ENCODE measurements around the gene MAP2K5. TPM values are rescaled to one million over a fixed set of nuclear protein-coding genes. Genes with fewer than 3 reads are reported as not detected.
A peak's percentile ranks its signal among the peaks of the same experiment; 100 is the strongest.

Gene MAP2K5
- 10 to 100 TPM; 36.2 to 37.8 TPM for total RNA-seq

- peaks cover 0 to 5% of the 10 kb centered on the region in 2 donors for H3K36me3 Mint-ChIP-seq (ENCODE audit: insufficient read depth in 2 of 2)
- H3K9me3 Mint-ChIP-seq: no peaks in the 10 kb centered on the region
- H3K4me1 Mint-ChIP-seq (ENCODE audit: low read depth): peaks cover 44% of the 10 kb centered on the region
- no peaks in the 10 kb centered on the region for H3K27me3 Mint-ChIP-seq (ENCODE audit: low read depth)
- DNase-seq (peak; percentile 85 to 90), ATAC-seq (replicated peaks in 1 of 2) (peak; percentile 75 to 79)
- peak within 1 kb of the TSS; percentile 94 to 99 for H3K4me3 Mint-ChIP-seq
- H3K27ac Mint-ChIP-seq: peak within 1 kb of the TSS; percentile 94
Measured at GRCh38 chr15:67542420-67543347, at the start of gene MAP2K5. Gene MAP2K5, plus strand, starts transcription at chr15:67542703. Its CDS starts 633 bp downstream, at chr15:67543336.

- Mint-ChIP-seq H3K27ac (no peak overlapping the region), H3K4me1 (ENCODE audit: low read depth) (no peaks in the 10 kb centered on the region), H3K27me3 (ENCODE audit: low read depth) (no peaks in the 10 kb centered on the region), H3K4me3 (peak overlapping the region in 1 of 2 donors; percentile 14), H3K9me3 (no peaks in the 10 kb centered on the region), H3K36me3 (ENCODE audit: insufficient read depth in 2 of 2) (peaks cover 0 to 3% of the 10 kb centered on the region in 2 donors)
- ATAC-seq (replicated peaks in 1 of 2): peak; percentile 58 to 69
- no peak for DNase-seq
Measured at GRCh38 chr15:67495585-67495984, 46.9 kb upstream of the MAP2K5 start.

DNA sequence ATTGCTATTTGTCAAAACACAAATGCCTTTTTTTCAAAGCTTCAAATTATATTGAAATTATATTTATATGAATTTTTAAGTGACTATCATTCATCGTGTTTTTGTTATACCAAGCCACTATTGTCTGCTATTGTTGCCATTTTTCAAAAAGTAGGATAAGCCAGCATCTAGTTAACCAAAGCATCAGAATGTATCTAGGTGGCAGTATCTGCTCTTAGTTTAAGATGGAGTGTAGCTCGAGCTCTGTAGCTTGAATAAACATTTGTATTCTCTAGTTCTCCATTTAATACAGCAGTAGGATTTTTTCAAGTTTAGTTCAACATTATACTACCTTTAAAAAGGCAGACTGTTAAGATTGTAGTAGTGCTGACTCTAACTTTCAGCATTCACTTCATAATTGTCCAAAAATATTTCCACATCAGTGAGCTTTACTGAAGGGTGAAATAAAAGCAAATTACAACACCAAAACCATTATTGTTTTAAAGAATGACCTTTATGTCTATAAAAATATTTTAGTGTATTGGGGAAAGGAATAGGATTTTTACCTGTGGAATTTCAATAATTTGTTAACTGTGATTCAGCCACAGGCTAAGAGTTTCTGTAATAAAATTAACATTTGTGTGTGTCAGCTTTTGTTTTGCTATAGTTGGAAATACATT lies 41.2 kb upstream of the MAP2K5 start:
- no peak overlapping the region for H3K4me3 Mint-ChIP-seq
- peaks cover 0 to 1% of the 10 kb centered on the region in 2 donors for H3K36me3 Mint-ChIP-seq (ENCODE audit: insufficient read depth in 2 of 2)
- H3K27me3 Mint-ChIP-seq (ENCODE audit: low read depth): no peaks in the 10 kb centered on the region

GRCh38 chr15:67501836-67502461 lies 40.6 kb upstream of the MAP2K5 start:
- H3K36me3 Mint-ChIP-seq (ENCODE audit: insufficient read depth in 2 of 2): no peaks in the 10 kb centered on the region
- no peaks in the 10 kb centered on the region for H3K4me1 Mint-ChIP-seq (ENCODE audit: low read depth)
- no peaks in the 10 kb centered on the region for H3K27me3 Mint-ChIP-seq (ENCODE audit: low read depth)
- ATAC-seq (replicated peaks in 1 of 2): no peak
- no peak overlapping the region for H3K4me3 Mint-ChIP-seq
- no peak overlapping the region for H3K27ac Mint-ChIP-seq
- no peaks in the 10 kb centered on the region for H3K9me3 Mint-ChIP-seq
- DNase-seq: no peak

More for the DNA sequence above, 41.2 kb upstream of the MAP2K5 start:
- ATAC-seq (replicated peaks in 1 of 2): no peak
- no peaks in the 10 kb centered on the region for H3K9me3 Mint-ChIP-seq
- no peak for DNase-seq
- no peak overlapping the region for H3K27ac Mint-ChIP-seq
- no peaks in the 10 kb centered on the region for H3K4me1 Mint-ChIP-seq (ENCODE audit: low read depth)

DNA sequence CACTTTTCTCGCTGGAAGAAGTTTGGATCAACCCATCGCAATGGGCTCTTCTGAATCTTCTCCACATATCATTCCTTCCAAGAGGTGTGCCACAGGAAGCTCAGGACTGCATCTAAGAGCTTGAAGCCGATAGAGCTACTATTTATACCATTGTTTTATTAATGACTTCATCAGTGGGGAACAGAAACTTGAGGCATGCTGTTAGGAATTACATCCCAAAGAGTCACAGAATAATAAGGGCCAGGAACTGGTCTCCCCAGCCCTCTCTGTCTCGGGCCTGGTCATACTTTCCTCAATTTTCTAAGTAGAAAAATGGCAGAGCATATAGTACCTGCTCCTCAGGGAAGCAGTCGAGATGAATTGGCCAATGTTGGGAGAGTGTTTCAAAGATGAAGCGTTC lies 38.4 kb upstream of the MAP2K5 start:
- Mint-ChIP-seq H3K4me1 (ENCODE audit: low read depth) (no peaks in the 10 kb centered on the region), H3K9me3 (no peaks in the 10 kb centered on the region), H3K4me3 (no peak overlapping the region), H3K27ac (no peak overlapping the region), H3K27me3 (ENCODE audit: low read depth) (no peaks in the 10 kb centered on the region), H3K36me3 (ENCODE audit: insufficient read depth in 2 of 2) (no peaks in the 10 kb centered on the region)
- no peak for ATAC-seq (replicated peaks in 1 of 2)
- no peak for DNase-seq

- Mint-ChIP-seq H3K4me1 (ENCODE audit: low read depth) (no peaks in the 10 kb centered on the region), H3K4me3 (no peak overlapping the region), H3K27ac (no peak overlapping the region), H3K27me3 (ENCODE audit: low read depth) (no peaks in the 10 kb centered on the region), H3K9me3 (no peaks in the 10 kb centered on the region), H3K36me3 (ENCODE audit: insufficient read depth in 2 of 2) (no peaks in the 10 kb centered on the region)
- DNase-seq (no peak), ATAC-seq (replicated peaks in 1 of 2) (no peak)
Measured at GRCh38 chr15:67504796-67505195, 37.7 kb upstream of the MAP2K5 start.

GRCh38 chr15:67505675-67506572 lies 36.6 kb upstream of the MAP2K5 start:
- H3K27ac Mint-ChIP-seq: no peak overlapping the region
- H3K27me3 Mint-ChIP-seq (ENCODE audit: low read depth): no peaks in the 10 kb centered on the region
- no peaks in the 10 kb centered on the region for H3K36me3 Mint-ChIP-seq (ENCODE audit: insufficient read depth in 2 of 2)
- ATAC-seq (replicated peaks in 1 of 2) (no peak), DNase-seq (no peak)
- H3K4me1 Mint-ChIP-seq (ENCODE audit: low read depth): no peaks in the 10 kb centered on the region
- no peaks in the 10 kb centered on the region for H3K9me3 Mint-ChIP-seq
- H3K4me3 Mint-ChIP-seq: no peak overlapping the region

DNA sequence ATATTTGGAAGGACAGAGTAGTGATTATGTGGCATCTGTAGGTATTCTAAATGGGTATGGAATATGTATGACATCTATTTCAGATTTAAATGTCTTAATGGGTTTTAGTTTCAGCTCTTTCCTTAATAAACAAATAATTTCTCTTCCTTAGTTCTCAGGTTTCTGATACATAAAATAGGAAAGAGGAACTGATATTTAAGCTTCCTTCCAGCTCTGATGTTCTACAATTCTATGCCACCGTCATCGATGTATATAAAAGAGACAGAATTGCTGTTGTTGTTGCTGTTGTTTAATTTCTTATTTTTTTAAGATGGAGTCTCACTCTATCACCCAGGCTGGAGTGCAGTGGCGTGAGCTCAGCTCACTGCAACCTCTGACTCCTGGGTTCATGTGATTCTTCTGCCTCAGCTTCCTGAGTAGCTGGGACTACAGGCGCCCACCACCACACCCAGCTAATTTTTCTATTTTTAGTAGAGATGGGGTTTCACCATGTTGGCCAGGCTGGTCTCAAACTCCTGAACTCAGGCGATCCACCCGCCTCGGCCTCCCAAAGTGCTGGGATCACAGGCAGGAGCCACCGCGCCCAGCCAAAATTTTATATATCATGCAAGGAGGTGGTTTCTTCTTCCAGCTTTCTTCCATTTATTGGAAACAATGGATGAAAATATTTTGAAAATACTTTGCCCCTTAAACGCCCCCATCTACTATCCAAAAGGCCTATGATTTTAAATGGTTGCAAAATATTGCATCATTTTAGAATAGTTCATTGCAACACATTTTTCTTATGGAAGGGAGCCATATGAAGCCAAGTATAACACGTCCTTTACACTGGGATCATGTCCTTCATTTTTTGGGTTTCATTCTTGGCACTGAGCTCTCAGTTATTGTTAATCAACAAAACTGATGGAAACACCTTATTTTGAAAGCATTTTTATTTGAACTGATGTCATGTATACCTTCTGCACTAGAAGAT lies 35.4 kb upstream of the MAP2K5 start:
- H3K4me1 Mint-ChIP-seq (ENCODE audit: low read depth): peaks cover 5% of the 10 kb centered on the region
- H3K27ac Mint-ChIP-seq: no peak overlapping the region
- DNase-seq (no peak), ATAC-seq (replicated peaks in 1 of 2) (no peak)
- no peaks in the 10 kb centered on the region for H3K36me3 Mint-ChIP-seq (ENCODE audit: insufficient read depth in 2 of 2)
- no peaks in the 10 kb centered on the region for H3K27me3 Mint-ChIP-seq (ENCODE audit: low read depth)
- H3K4me3 Mint-ChIP-seq: no peak overlapping the region
- no peaks in the 10 kb centered on the region for H3K9me3 Mint-ChIP-seq

- Mint-ChIP-seq H3K36me3 (ENCODE audit: insufficient read depth in 2 of 2) (no peaks in the 10 kb centered on the region), H3K27me3 (ENCODE audit: low read depth) (no peaks in the 10 kb centered on the region), H3K4me1 (ENCODE audit: low read depth) (peaks cover 5% of the 10 kb centered on the region), H3K9me3 (no peaks in the 10 kb centered on the region), H3K27ac (no peak overlapping the region), H3K4me3 (no peak overlapping the region)
- no peak for ATAC-seq (replicated peaks in 1 of 2)
- DNase-seq: no peak
Measured at GRCh38 chr15:67508407-67508806, 34.1 kb upstream of the MAP2K5 start.

GRCh38 chr15:67509918-67510317 lies 32.6 kb upstream of the MAP2K5 start:
- H3K4me1 Mint-ChIP-seq (ENCODE audit: low read depth): peaks cover 5% of the 10 kb centered on the region
- ATAC-seq (replicated peaks in 1 of 2): no peak
- DNase-seq: no peak
- H3K4me3 Mint-ChIP-seq: no peak overlapping the region
- no peaks in the 10 kb centered on the region for H3K27me3 Mint-ChIP-seq (ENCODE audit: low read depth)
- H3K27ac Mint-ChIP-seq: no peak overlapping the region
- H3K9me3 Mint-ChIP-seq: no peaks in the 10 kb centered on the region
- no peaks in the 10 kb centered on the region for H3K36me3 Mint-ChIP-seq (ENCODE audit: insufficient read depth in 2 of 2)

DNA sequence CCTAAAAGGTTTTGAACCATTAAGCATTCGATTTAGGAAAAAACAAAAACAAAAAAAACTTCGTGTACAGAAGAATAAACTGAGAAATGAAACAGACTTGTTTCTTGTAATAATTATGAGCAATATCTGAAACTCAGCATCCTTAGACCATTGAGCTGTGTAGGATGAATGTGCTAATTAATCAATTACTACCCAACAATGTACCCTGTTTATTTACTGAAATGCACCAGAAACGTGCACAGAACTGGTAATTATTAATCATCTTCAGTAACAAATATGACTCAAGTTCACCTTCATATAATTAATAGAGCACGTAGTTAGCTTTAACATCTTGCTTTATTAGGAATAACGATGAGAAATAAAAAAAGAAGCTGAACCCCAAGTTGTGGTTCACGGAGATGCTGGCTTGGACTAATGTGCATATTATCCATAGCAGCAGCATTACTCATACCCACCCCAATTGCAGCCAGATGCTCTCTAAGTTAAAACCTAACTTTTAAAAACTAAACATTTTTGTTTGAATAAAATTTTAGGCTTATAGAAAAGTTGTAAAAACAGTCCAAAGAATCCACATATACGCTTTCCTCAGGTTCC lies 31.8 kb upstream of the MAP2K5 start:
- ATAC-seq (replicated peaks in 1 of 2) (no peak), DNase-seq (no peak)
- Mint-ChIP-seq H3K27me3 (ENCODE audit: low read depth) (no peaks in the 10 kb centered on the region), H3K36me3 (ENCODE audit: insufficient read depth in 2 of 2) (no peaks in the 10 kb centered on the region), H3K9me3 (no peaks in the 10 kb centered on the region), H3K4me1 (ENCODE audit: low read depth) (peaks cover 5% of the 10 kb centered on the region), H3K4me3 (no peak overlapping the region), H3K27ac (no peak overlapping the region)

Measured in activated T-cell treated with anti-CD3 and anti-CD28 coated beads, Interleukin-2, amount 50 U/mL, for 72 hours (primary cell).